ENCODE measurements around the gene MRNIP.

DNA sequence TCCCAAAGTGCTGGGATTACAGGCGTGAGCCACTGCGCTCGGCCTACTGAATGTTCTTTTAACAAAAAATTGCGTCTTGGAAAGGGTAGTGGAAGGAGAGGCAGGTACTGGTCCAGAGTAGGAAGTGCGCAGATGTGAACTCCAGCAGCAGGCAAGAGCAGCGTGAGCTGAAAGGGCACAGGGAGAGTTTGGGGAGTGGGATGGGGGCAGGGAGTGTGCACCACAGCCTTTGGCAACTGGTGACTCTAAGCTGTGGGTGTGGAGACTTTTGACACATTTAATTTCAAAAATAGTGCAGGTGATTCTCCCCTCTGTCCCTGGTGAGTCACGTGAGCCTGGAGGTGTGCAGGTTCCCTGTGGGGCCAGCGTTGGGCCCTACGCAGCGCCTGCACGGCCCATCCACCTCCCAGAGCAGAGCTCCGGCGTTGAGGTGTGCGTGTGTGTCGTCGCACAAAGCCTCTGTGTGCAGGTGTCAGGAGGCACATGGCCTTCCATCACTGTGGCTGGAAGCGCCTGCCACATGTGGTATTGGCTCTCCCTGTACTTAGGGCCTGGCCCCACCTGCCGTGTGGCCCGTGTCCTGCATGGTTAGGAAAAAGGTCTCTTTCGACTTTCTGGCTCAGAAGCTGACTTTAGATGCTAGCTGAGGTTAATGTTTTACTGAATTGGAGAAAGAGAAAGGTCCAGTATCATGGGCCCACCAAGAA, 26.4 kb downstream of the MRNIP start:
- TF ChIP-seq CTCF (IDR thresholded peaks at IDR 0.05) (no peak), POLR2A (IDR thresholded peaks at IDR 0.05) (no peak)
